Stimulated activated CD4-positive, alpha-beta T cell treated with anti-CD3 and anti-CD28 coated beads, Interleukin-15, amount 100 ng/mL, for 1 hour (primary cell): ENCODE data around the gene VPS51.
"Not testable (repeated sequence)": the region's sequence is repeated elsewhere in the genome, so short reads cannot be mapped to it uniquely, and the experiment has no call there.

ENCODE experiments used
- DNase-seq, 2 donors: peaks; one replicate each; pipeline ENCODE4 v3.0.0-alpha.2; 2020; ENCODE audit warnings: low read depth in 1 of 2, low spot score in 1 of 2

The VPS51 gene

DNA sequence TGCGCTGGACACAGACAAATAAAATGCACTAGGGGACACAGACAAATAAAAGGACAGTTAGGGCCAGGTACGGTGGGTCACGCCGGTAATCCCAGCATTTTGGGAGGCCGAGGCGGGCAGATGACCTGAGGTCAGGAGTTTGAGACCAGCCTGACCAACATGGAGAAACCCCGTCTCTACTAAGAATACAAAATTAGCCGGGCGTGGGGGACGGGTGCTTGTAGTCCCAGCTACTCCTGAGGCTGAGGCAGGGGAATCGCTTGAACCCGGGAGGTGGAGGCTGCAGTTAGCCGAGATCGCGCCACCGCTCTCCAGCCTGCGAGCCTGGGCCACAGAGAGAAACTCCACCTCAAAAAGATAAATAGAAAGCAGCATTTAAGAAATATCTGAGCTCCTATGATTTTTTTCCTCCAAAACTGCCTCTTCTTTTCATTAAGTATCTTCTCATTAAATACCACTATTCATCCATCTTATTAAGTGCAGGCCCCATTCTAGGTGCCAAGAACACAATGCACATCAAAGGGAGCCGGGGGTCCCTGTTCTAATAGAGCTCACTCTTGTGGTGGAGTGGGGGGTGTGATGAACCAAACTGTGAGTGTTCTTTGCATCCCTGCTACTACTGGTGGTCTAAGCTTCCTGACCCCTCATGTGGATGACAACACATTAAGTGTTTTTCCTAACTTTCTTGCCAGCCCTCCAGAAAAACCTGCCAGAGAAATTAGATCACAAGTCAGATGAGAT, 22.3 kb downstream of the VPS51 start:
- DNase-seq, result no peak

DNA sequence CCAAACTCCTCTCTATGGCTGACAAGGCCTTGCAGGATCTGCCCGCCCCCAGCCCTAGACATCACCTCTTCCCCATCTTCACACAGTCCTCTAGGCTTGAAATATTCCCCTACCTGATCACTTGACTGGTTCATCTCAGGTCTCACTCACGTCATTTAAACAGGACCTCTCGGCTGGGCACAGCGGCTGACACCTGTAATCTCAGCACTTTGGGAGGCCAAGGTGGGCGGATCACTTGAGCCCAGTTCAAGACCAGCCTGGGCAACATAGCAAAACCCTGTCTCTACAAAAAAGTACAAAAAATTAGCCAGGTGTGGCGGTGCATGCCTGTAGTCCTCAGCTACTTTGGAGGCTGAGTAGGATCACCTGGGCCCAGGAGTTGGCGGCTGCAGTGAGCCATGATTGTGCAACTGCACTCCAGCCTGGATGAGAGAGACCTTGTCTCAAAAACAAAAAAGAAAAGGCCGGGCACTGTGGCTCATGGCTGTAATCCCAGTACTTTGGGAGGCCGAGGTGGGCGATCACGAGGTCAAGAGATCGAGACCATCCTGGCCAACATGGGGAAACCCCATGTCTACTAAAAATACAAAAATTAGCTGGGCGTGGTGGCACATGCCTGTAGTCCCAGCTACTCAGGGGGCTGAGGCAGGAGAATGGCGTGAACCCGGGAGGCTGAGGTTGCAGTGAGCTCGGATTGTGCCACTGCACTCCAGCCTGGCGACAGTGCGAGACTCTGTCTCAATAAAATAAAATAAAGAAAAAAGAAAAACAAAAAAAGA, 23.1 kb downstream of the VPS51 start:
- DNase-seq, result not testable (repeated sequence)

- no peak for DNase-seq
Measured at GRCh38 chr11:65119670-65119995, 23.6 kb downstream of the VPS51 start.

DNA sequence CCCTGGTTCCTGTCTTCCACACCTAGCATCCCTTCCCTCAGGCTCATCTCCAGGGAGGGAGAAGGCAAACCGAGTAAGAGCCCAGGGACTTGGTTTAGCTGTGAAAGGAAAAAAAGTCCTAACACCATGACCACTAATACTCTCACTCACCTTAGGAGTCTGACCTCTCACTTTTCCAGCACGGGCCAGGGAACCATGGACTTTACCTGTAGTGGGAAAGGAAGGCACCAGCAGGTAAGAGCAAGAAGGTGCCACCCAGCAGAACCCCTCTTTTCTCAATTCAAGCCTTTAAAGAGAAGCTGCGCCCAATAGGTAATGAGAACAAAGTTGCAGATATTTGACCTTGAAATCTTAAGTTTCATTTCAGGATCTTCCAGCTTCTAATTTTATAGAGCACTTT, 24.8 kb downstream of the VPS51 start:
- DNase-seq, result no peak

DNA sequence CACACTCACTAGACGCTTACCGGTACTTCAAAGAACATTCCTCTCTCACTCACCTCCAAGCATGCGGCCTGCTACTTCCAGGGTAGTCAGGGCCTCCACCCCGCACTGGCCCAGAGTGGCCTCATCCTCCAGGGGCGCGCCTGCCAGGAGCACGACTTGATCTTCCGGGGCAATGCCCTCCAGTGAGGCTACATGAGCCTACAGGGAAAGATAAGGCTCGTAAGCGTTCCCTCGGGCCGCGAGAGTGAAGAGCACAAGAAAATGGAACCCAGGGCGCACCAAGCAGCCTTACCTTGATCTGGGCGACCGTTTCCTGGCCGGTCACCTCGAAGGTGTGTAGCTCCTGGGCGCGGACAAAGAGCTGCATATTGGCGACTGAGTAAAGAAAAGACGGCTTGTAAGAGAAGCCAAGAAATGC, 25.4 kb downstream of the VPS51 start:
- no peak for DNase-seq

- DNase-seq, result peak; percentile 96 to 97
Measured at GRCh38 chr11:65121865-65122696, 26.1 kb downstream of the VPS51 start, which contains the start of the genes FAU and MRPL49. Gene FAU, minus strand, starts transcription at chr11:65122134. Its CDS starts 321 bp downstream, at chr11:65121813. Gene MRPL49, plus strand, starts transcription at chr11:65122321. Its CDS starts 26 bp downstream, at chr11:65122347.

DNA sequence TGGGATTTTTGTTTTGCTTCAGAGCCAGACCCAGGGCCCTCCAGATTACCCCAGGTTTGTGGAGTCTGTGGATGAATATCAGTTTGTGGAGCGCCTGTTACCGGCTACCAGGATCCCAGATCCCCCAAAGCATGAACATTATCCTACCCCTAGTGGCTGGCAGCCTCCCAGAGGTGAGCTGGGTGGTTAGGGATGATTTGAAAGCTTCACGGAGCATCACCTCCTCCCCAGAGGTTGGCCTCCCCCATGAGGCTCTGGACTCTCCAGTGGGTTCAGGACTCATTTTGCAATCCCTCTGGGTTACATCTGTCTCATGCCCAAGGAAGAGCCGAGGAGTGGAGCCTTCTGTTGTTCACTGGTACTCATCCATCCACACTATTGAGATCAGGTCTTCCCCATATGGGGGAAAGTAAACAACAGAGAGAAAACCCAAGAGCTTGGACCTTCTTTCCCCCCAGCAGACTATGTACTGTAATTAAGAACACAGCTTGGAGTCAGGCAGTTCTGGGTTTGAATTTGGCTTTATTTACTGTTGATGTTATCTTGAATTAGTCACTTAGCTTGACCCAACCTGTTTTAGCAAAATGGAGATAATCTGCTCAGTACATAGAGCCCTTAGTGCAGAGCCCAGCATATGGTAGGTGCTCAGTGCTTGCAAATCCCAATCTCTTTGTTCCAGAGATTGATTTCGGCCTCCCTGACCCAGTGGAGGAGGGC, 28.6 kb downstream of the VPS51 start:
- DNase-seq, result no peak

DNA sequence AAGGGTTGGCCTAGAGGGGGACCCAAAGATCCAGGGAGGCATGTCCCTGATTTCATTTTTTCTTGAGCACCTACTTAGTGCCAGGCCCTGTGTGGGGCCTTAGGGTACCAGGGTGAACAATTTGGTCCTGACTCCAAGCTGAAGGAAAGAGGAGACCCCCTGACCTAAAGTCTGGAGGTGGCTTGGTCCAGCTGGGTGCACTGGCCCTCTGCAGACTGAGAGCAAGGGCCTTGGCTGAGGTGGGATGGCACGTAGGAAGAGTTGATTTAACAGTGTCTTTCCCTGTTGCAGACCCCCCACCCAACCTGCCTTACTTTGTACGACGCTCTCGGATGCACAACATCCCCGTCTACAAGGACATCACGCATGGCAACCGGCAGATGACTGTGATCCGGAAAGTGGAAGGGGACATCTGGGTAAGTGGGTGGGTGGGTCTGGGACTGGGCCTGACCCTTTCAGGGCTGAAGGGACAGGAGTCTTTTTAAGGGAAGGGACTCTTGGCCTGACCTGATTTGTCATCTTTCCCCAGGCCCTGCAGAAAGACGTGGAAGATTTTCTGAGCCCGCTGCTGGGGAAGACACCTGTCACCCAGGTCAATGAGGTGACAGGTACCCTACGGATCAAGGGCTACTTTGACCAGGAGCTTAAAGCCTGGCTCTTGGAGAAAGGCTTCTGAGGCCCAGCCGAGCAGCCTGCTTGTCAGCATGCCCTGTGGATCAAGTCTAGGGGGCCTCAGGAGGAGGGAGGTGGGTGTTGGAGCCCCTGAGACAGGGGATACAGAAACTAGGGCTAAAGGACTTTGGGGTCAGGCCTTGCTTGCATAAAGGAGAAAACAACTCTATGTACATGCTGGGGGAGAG, 29.4 kb downstream of the VPS51 start:
- no peak for DNase-seq

DNA sequence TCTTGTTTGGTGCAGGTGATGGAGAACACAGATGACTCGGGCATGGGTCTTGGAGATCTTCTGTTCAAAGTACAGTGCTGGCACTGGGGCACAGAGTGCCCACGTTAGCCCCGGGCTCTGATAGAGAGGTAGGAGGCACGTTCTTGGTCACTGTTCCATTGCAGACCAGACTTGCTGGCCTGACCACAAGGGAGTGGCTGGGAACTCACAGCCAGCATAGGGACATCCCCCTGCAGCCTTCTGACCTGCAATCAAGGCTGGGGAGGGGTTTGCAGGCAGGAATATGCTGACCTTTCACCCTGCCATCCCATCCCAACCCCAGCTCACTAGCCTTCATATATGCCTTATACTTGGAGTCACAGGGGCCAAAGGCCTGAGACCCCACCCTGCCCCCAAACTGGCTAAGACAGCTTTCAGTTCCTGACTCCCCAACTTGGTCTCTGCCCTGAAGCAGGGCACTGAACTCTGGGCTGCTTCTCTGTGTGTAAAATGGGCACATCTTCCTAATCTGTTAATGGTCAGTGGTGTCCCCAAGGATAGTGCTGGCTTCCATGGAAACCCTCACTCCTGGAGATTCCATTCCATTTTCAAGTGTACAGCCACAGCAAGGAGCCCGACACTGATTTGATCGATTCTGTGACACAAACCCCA, 30.7 kb downstream of the VPS51 start:
- no peak for DNase-seq

DNA sequence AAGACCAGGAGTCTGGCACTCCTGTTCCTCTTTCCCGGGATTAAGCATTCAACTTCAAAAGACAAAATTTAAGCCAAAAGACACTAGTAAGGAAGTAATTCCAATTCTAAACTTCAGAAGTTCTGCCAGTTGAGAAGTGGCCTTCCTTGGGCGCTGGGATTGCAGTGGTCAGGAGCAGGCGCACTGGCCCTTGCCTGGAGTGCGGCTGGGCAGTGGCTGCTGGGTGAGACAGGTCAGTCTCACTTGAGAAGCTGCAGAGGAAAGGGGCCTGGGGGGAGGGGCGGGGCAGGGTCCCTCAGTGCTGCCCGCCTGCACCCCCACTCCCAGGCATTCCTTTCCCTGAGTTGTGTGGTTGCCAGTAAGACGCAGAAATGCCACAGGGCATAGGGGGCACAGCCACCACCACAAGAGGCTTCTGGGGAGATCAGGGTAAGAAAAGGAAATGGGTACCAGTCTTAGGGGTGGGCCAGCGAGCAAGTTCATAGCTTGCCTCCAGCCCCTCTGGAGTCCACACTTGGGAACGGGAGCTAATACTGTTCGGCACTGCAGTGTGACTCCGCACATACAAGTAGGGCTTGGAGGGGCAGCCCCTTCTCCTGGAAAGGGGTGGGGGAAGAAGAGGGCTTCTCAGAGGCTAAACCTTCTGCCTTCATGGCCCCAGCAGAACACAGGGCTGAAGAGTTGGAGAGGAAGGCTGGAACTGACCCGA, 31.6 kb downstream of the VPS51 start:
- no peak for DNase-seq

- no peak for DNase-seq
Measured at GRCh38 chr11:65128182-65129145, 32.5 kb downstream of the VPS51 start.

GRCh38 chr11:65129649-65130441, 33.8 kb downstream of the VPS51 start:
- DNase-seq, result no peak

- DNase-seq, result no peak
Measured at GRCh38 chr11:65130631-65131416, 34.8 kb downstream of the VPS51 start.

DNA sequence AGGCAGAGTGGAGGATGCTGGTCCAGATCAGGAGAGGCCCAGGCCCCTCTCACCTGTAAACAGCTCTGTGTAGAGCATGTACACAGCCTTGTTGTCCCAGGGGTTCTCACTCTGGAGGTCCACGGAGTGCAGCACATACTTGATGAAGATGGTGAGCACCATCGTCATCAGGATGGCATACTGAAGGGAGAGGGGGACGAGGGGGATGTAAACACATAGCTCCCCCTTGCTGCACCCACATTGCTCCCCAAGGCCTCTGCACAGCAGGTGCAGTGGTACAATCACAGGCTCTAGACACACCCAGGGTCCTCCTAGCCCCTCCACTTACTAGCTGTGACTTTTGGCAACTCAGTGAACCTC, 35.4 kb downstream of the VPS51 start:
- DNase-seq, result no peak

DNA sequence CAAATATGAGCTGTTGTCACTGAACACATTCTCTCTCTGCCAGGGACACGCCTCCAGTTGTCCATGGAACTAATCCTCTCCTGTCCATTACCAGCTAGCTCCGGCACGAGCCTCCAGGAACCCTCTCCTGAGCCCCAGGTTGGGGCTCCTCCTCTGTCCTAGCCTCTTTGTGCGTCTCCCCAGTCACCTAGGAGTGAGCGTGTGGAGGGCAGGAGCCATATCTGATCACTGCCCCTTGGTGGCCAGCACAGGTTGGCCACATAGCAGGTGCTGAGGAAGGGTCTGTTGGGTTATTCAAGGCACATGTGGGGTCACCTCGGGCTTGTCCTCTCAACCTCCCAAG, 35.9 kb downstream of the VPS51 start:
- DNase-seq, result no peak

GRCh38 chr11:65132238-65132987, 36.4 kb downstream of the VPS51 start:
- DNase-seq, result no peak
